Peyer's patch (tissue), 4 donors: Measurements from ENCODE around the gene JAKMIP3.

Experiments
- CTCF ChIP-seq, 6 experiments: fragments of 450-650 bp in 4 of 6; fragments of 200-600 bp in 2 of 6; sonication (generic) in 1 of 6; IDR thresholded peaks; one replicate each; pipeline ENCODE4 v1.5.1; 2017 to 2019; ENCODE audit warnings: antibody characterized with exemption in 6 of 6, mild to moderate bottlenecking in 3 of 6, moderate library complexity in 1 of 6
- POLR2A ChIP-seq, 2 donors: fragments of 450-650 bp; IDR thresholded peaks; one replicate each; pipeline ENCODE4 v1.5.1; 2017; ENCODE audit warnings: antibody characterized with exemption in 2 of 2, mild to moderate bottlenecking in 2 of 2, moderate library complexity in 2 of 2

DNA sequence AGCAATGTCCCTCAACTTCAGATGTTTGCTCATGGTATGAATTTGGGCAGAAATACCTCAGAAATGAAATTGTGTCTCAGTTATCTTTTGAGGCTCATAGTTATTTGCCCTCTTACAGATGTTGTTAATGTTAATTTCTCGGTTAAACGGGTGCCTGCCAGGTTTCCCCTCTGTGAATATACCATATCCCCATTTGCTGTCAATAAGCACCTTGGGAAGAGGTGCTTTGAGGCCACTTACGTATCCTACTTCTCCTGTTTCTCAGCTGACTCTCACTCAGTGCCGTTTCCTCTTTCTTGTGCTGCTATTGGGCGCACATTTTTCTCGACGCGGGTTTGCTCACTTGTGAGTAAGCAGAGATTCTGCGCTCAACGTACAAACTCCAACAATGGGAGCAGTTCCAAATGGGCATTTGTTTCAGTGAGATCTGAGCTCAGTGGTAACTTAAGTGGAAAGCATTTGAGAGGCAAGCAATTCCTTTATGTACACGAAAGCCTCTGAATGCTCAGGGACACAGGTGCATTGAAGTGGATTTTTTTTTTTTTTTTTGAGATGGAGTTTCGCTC is 34.8 kb upstream of the JAKMIP3 start:
- no peak for TF ChIP-seq CTCF (IDR thresholded peaks at IDR 0.05)
- no peak for TF ChIP-seq POLR2A (IDR thresholded peaks at IDR 0.05)
